Skin of body (tissue), 2 donors: ENCODE data around the gene NOS3. TPM values are rescaled to one million over a fixed set of nuclear protein-coding genes. Genes with fewer than 3 reads are reported as not detected.

Experiments
- DNase-seq: peaks from one replicate; lab custom pipeline; 2025; lab: John Stamatoyannopoulos, UW
- total RNA-seq: library from RNA; depleted of rRNA; stranded (reverse); fragments of >200 nt; gene quantifications from one replicate; pipeline ENCODE4 v1.2.3, GENCODE V29; 2014

NOS3 gene
- total RNA-seq, 1 donor from 2014 or later = 3.5 TPM

DNA sequence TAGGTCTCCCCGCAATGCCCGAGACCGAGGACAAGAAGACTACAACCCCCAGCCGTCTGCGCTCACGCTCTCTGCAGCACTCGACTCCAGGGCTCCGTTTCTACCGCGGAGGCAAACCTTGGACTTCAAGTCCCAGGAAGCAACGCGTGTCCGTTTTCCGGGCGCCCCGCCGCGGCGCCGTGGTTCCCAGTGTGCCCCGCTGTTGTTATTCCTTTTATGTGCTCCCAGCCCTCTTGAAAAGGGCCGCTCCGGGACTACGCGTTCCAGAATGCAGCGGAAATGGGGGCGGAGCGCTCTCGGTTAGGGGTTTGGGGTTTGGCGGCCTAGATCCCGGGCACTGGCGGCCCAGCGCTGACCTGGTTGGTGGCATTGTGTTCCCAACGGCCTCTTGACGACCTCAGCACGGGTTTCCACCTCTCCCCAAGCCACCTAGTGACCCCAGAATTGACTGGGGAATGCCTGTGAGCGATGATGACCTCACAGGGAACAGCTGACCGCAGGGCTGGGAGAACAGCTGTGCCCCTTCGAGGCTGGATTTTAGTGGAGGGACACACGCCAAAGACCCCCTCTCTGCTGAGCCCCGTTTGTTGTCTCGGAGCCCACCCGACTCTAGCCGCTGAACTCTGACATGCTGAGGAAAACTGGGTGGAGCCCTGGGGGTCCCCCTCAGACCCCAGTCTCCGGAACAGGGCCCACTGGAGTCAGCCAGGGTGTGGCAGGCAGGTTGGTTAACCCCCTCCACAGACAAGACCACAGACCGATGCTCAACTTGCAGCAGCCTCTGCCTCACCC lies 67.4 kb downstream of the NOS3 start:
- peak; percentile 100 for DNase-seq

GRCh38 chr7:151058781-151059366 lies 68.1 kb downstream of the NOS3 start:
- peak; percentile 49 for DNase-seq

DNA sequence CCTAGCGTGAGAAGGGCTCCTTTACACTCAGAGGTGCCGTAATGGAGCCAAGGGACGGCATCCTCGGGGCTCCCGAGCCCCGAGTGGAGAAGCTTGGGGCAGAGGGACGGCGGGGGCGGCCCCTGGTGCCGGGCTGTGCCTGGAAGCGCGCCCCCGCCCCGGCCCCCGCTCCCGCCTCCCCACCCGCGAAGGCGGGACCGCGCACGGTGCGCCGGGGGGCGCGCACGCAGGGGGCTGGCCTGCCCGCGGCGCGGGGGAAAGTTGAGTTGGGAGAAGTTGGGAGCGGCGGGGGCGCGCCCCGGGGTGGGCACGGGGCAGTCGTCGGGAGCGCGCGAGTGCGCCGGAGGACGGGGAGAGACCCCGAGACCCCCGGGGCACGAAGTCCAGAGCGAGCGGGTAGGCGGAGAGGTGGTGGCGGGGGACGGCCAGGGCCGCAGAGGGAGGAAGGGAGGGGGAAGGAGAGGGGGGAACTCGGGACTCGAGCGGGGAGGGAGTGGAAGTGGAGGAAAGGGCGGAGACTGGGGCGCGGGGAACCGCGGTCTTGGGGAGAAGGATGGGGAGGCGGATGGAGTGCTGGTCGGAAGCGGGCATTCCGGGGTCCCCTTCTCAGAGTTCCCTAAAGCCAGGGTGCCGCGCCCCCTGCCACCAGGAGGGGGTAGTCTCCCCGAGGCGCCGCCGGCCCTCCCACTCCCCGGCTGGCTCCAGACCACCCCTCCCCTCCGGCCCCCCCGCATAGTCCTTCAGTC lies 68.7 kb downstream of the NOS3 start, which contains the start of gene SLC4A2:
SLC4A2 (plus strand) TSS at position 223 of the 746 bp plus-strand sequence. CDS start 2,399 bp downstream, outside the sequence.
- peak; percentile 82 for DNase-seq

DNA sequence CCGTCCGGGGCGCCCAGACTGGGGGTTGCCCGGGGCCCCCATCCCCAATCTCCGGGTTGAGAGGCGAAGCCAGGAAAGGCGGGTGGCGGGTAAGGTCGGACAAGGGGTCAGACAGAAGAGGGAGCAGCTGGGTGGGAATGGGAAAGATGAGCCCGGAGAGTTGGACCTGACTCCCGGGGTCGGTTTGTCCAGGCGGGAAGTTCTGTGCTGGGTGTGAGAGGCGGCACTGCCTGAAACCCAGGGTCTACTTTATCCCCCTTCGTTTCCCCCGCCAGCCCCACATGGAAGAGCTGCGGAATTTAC lies 69.2 kb downstream of the NOS3 start:
- no peak for DNase-seq

DNA sequence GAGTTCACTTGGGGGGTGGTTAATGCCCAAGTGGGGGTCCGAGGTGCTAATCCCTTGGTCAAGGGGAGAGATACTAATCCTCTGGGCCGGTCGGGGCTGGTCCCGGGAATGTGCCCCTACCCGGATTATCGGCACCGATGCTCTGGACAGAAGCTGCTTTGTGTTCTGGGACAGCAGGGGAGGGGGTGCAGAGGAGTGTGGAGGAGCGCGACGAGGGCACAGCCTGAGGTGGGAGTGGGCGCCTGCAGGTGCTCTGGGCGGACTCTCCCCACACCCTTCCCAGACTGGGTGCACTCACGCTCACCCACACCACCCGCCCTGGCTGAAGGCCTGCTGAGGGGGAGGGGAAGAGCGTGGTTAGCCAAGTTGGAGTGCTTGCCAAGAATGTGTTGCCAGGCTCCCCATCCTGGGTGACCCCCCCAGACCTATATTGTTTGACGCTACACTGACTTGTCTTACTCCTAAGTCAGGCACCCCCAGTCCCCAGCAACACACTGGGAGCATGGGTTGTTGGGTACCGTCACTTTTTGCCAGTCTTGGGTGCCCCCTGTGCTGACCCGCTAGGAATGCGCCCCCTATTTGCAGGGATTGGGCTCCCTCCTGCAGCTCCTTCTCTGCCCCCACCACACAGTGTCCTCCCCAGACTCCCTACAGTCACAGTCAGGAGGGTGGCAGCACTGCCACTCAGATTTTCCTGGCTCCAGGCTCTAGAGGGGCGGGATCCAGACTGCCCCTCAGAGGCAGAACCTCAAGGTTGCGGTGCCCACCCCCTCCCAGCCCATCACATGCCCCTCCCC lies 69.8 kb downstream of the NOS3 start:
- DNase-seq = peak; percentile 17

GRCh38 chr7:151061213-151062110 lies 70.6 kb downstream of the NOS3 start:
- DNase-seq = no peak

GRCh38 chr7:151062111-151062398 lies 71.2 kb downstream of the NOS3 start:
- DNase-seq = no peak

- no peak for DNase-seq
Measured at GRCh38 chr7:151062399-151063211, 71.8 kb downstream of the NOS3 start.

- no peak for DNase-seq
Measured at GRCh38 chr7:151063212-151063561, 72.4 kb downstream of the NOS3 start.

Other genes with a start within 250 kb of the NOS3 start
- 24.6 TPM for gene TMEM176B, start 190.7 kb upstream of the NOS3 start, total RNA-seq
- gene TMEM176A, start 190.2 kb upstream of the NOS3 start, total RNA-seq = 8.8 TPM
- 0.59 TPM for gene AOC1, start 138.5 kb upstream of the NOS3 start, total RNA-seq
- gene KCNH2, start 12.7 kb upstream of the NOS3 start, total RNA-seq = 0.99 TPM
- 15.4 TPM for gene ATG9B, start 33.5 kb downstream of the NOS3 start, total RNA-seq
- 13.2 TPM for gene ABCB8, start 37.4 kb downstream of the NOS3 start, total RNA-seq
- 0.39 TPM for gene ASIC3, start 57.5 kb downstream of the NOS3 start, total RNA-seq
- gene CDK5, start 66.9 kb downstream of the NOS3 start, total RNA-seq = 6.4 TPM
- gene SLC4A2, start 68.6 kb downstream of the NOS3 start, total RNA-seq = 28.2 TPM
- 35.9 TPM for gene FASTK, start 89.8 kb downstream of the NOS3 start, total RNA-seq
- 7.6 TPM for gene TMUB1, start 92.5 kb downstream of the NOS3 start, total RNA-seq
- 27.6 TPM for gene AGAP3, start 95.5 kb downstream of the NOS3 start, total RNA-seq
- 0.30 TPM for gene GBX1, start 176.7 kb downstream of the NOS3 start, total RNA-seq
- 0.69 TPM for gene ASB10, start 196.2 kb downstream of the NOS3 start, total RNA-seq
- gene H2BK1, start 219.5 kb downstream of the NOS3 start, total RNA-seq = not detected
- 16.7 TPM for gene ABCF2, start 236.2 kb downstream of the NOS3 start, total RNA-seq
- gene CHPF2, start 241.5 kb downstream of the NOS3 start, total RNA-seq = 18.5 TPM